ENCODE results near the gene FILIP1.

Gene FILIP1

DNA sequence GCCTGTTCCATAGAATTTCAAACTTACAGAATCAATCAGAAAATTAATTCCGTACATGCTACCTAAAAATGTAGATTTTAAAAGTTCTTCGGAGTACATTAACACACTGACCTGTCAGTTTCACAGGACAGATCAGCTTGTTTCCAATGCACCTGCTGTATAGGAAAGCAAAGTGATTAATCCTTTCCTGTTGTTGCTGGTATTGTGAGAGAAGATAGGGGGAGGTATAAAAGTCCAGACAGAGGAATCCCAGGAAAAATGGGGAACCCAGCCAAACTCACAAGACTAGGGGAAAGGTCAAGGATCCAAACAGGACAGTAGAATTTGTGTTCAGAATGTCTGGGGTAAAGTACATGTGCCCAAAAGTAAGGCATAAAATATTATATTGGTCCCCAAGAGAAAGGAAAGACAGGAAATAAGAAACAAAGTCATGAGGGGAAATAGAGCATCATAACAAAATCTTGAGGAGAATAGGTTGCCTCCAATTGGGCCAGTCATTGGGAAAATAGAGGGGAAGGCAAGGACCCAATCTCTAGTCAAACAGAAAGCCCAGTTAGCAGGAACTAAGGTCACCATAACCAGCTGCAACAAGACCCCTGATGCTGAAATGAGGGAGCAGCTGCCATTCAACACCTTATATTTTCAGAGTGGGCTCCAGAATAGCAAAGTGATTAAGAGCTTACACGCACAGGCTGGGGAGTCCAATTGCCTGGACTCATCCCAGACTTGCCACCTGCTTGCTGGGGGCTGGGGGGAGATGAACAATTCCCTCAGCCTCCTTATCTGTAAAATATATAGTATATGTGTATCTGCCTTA lies 10.3 kb downstream of the FILIP1 start:
- TF ChIP-seq, protein P1, sequence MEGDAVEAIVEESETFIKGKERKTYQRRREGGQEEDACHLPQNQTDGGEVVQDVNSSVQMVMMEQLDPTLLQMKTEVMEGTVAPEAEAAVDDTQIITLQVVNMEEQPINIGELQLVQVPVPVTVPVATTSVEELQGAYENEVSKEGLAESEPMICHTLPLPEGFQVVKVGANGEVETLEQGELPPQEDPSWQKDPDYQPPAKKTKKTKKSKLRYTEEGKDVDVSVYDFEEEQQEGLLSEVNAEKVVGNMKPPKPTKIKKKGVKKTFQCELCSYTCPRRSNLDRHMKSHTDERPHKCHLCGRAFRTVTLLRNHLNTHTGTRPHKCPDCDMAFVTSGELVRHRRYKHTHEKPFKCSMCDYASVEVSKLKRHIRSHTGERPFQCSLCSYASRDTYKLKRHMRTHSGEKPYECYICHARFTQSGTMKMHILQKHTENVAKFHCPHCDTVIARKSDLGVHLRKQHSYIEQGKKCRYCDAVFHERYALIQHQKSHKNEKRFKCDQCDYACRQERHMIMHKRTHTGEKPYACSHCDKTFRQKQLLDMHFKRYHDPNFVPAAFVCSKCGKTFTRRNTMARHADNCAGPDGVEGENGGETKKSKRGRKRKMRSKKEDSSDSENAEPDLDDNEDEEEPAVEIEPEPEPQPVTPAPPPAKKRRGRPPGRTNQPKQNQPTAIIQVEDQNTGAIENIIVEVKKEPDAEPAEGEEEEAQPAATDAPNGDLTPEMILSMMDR (IDR thresholded peaks at IDR 0.05), result no peak

GRCh38 chr6:75481936-75482593 lies 11.5 kb downstream of the FILIP1 start:
- TF ChIP-seq, protein P1 (IDR thresholded peaks at IDR 0.05), result no peak

GRCh38 chr6:75481394-75481793 lies 12.2 kb downstream of the FILIP1 start:
- TF ChIP-seq, protein P1 (IDR thresholded peaks at IDR 0.05), result no peak

DNA sequence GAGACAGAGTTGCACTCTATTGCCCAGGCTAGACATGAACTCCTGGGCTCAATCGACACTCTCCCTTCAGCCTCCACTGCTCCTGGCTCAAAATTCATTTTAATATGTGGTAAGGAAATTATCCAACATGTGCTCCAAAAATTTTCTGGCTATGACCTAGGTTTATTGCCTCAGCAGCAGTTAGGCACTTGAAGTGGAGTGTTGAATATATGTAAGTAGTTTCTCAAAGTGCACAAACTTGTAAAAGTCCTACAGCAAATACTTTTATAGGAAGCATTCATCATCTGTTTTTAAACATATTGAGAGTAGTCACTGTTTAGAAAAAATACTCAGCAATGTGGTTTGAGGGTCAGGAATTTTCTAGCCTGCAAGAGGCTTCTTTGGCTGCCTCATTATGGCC lies 13.2 kb downstream of the FILIP1 start:
- TF ChIP-seq, protein P1 (IDR thresholded peaks at IDR 0.05), result no peak

- TF ChIP-seq, protein P1 (IDR thresholded peaks at IDR 0.05), result no peak
These were observed 13.9 kb downstream of the FILIP1 start for GRCh38 chr6:75479712-75480111.

GRCh38 chr6:75478929-75479328 lies 14.7 kb downstream of the FILIP1 start:
- TF ChIP-seq, protein P1 (IDR thresholded peaks at IDR 0.05), result no peak

DNA sequence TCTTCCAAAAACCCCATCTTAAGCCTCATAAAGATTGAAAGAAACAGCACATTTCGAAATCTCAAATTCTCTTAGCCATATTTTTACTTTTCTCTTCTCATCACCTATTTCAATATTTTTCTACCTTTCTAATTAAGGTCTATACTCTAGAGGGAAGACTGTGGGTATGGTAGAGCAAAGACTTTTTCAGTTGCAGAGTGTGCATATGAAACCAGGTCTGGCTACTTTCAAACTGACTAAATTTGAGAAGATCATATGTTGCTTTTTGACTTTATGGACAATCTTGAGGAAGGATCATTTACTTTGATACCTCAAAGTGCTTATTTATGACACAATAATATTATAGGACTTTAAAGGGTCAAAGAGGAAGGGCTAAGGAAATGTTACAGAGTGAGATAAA lies 20.7 kb downstream of the FILIP1 start:
- TF ChIP-seq, protein P1 (IDR thresholded peaks at IDR 0.05), result no peak
